HG02610 (cell line): Measurements from ENCODE around the gene DCHS1.

Experiments used
- ATAC-seq: cut with Tn5 transposase; IDR thresholded peaks from one replicate; pipeline ENCODE4 v1.9.1; 2021; ENCODE audit warnings: mild to moderate bottlenecking, moderate library complexity; ENCODE audit not compliant: unreplicated experiment

DCHS1 gene

GRCh38 chr11:6613496-6613895, 42.1 kb downstream of the DCHS1 start:
- ATAC-seq = no peak

DNA sequence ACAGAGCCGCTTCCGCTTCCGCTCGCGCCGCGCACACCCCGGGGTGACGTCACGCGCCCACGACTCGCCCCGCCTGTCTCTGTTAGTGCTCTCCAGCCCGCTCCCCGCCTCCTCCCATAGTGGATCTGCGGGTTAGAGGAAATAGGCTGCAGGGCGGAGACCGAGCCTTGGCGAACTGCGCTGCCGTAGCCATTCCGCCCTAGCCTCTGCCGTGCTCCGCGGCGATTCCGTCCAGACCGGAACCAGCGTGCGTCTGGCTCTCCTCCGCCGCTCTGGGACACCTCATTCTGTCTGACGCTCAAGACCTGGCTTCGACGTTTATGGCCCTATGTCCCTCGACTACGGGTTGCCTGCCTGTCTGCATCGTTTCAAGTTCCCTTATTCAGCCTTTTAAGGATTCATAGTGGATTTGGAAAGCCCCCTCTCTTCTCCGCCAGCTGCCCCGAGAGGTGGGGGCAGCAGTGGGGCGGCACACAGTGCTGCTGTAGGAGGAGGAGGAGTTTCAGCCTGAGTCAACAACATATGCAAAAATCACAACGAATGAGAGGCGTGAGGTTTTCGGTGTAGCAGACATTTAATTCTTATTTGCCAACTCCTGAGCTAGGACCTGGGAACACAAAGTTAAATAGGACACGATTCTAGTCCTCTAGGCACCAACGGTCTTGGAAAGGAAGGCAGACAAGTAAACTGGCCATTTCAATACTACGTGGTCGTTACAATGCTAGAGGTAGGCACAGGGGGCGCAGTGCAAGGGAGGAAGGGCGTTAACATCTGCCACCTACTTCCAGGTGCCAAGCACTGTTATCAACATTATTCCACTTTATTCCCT, 43.2 kb downstream of the DCHS1 start, which contains the start of gene TAF10:
Gene TAF10, minus strand, starts transcription at position 4 of the 829 bp plus-strand sequence. CDS start 27 bp downstream, outside the sequence.
- peak; percentile 86 for ATAC-seq

DNA sequence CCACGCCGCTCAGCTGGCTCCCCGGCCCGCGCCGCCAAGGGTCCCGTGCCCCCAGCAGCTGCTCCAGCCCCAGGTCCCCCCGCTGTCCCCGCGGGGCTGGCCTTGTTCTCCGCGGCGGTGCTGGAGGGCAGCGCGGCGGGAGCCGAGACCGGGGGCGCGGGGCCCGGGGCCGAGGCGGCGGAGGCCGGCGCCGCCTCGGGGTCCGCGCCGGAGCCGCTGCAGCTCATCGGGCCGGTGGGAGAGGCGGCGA, 43.7 kb downstream of the DCHS1 start:
- ATAC-seq = peak; percentile 15

DNA sequence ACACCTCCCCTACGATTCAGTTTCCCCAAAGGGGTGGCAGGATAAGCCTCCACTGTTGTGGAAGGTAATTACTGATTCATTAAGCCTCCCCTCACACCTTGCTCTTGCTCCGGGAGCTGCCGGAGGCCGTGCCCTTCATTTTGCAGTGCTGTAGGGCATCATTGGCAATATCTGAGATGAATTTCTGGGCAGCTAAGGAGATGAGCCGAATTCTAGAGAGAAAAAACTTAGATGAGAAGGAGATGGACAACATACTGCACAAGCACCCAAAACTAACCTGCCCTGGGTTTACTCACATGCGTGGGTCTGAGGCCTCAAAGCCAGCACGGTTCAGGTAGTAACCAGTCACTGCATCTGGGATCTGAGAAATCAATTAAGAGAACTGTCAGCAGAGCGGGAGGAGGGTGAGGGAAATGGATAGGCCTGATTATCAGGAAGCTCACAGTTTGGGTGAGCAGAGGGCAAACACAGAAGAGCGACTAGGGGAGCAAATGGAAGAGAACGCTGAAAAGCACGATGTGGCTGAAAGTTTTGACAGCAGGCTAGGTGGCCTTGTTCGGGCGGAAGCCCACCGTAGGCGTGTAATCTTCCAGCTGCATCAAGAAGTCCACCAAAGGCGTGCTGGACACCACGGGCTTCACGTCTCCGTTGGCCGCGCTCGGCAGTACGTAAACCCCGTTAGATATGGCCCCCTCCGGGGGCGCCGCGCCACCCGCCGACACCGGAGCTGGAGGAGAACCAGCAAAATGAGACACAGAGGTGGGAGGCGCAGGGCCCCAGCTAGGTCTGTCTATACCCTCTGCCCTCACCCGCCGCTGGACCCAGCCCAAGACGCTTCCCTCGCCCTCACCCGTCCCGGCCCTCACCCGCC, 44.3 kb downstream of the DCHS1 start:
- no peak for ATAC-seq

GRCh38 chr11:6610591-6610990, 45.0 kb downstream of the DCHS1 start:
- ATAC-seq = no peak

- ATAC-seq = no peak
These were observed 46.0 kb downstream of the DCHS1 start for GRCh38 chr11:6609502-6610015.

DNA sequence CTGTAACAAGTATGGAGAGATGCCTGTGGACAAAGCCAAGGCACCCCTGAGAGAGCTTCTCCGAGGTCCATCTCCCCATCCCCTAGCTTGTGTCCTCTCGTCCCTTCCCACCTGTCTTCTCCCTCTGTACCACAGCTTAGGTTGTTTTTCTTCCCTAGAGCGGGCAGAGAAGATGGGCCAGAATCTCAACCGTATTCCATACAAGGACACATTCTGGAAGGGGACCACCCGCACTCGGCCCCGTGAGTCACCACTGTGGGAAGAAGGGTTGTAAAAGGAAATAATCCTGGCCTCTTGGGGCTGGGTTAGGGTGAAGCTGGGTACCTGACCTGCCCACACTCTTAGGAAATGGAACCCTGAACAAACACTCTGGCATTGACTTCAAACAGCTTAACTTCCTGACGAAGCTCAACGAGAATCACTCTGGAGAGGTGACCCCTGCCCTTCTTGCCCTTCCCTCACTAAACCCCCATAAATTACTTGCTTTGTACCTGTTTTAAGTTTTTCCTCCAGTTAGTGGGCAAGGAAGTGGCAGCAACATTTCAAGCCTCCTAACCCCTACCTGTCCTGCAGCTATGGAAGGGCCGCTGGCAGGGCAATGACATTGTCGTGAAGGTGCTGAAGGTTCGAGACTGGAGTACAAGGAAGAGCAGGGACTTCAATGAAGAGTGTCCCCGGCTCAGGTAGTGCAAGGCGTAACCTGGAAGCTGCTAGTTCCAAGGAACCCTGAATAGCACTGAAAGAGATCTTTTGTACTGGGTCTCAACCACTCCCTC, 46.7 kb downstream of the DCHS1 start:
- no peak for ATAC-seq

- no peak for ATAC-seq
These were observed 47.6 kb downstream of the DCHS1 start for GRCh38 chr11:6608011-6608410.

- ATAC-seq = peak; percentile 5
These were observed 48.3 kb downstream of the DCHS1 start for GRCh38 chr11:6607190-6607795.

DNA sequence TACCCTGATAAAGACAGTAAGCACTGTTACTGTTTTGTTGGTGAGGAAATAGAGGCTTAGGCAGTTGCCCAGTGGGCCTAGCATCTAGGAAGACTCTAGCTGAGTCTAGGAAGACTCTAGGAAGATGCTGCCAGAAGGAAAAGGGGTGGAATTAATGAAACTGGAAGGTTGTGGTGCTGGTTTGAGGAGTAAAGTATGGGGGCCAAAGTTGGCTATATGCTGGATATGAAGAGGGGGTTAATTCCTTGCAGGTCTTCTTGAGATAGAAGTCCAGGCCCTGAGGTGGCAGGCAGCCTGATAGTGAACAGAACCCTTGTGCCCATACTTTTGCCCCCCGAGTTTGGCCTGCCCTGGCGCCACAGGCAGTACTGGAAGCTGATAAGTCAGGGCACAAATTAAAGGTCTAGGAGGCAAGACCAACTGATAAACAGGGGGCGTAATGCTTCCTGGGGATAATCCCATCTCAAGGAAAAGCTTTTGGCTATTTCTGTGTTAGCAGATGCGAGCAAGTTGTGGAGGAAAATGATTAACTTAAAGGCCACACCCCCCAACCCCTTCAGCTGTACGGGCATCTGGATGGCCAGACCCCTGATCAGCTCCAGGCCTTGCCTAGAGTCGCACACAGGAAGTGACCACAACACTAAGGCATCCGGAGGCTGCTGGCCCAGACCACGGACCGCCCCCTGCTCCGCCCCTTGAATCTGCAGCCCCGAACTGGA, 49.0 kb downstream of the DCHS1 start:
- ATAC-seq = peak; percentile 39

- ATAC-seq = no peak
These were observed 50.8 kb downstream of the DCHS1 start for GRCh38 chr11:6604790-6605189.

- peak; percentile 29 for ATAC-seq
These were observed 51.5 kb downstream of the DCHS1 start for GRCh38 chr11:6604081-6604626.

DNA sequence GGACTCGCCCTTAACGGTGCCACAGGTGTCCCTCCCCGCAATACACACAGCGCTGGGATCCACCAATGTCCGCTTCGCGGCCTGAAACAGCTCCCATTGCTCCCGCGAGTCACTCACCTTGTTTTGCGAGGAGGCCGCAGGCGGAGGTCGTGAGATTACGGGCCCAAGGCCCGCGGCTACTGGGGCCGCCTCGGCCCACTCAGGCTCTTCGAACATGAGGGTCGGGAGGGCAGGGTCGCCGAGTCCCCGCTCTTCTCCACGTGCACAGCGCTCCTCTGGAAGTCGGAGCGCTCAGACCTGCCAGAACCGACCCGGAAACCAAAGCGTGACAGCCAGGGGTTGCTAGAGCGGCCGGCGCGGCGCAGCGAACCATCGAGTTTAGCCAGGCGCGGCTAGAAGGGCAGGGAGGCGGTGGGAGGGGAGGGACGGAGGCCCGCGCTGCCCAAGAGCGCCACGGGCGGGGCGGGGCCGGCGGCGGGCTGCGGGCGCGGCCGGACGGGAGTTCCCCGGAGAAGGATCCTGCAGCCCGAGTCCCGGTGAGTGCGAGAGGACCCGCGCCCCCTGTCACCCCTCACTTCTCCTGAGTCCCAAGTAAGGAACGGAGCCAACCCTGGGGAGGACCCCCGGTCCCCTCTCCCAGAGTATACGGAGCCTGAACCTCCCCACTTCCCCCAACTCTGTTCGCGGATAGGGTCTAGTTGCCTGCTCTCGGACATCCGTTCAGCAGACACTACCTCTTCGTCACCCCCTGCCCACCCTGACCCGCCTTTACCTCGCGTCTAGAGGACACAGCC, 52.1 kb downstream of the DCHS1 start, which contains the start of the genes ILK and RRP8:
Gene ILK, plus strand, starts transcription at position 488 of the 794 bp plus-strand sequence. CDS start 498 bp downstream, outside the sequence.
Gene RRP8, minus strand, starts transcription at position 330 of the 794 bp plus-strand sequence. Its CDS starts 114 bp downstream, at position 216.
- ATAC-seq = peak; percentile 75

DNA sequence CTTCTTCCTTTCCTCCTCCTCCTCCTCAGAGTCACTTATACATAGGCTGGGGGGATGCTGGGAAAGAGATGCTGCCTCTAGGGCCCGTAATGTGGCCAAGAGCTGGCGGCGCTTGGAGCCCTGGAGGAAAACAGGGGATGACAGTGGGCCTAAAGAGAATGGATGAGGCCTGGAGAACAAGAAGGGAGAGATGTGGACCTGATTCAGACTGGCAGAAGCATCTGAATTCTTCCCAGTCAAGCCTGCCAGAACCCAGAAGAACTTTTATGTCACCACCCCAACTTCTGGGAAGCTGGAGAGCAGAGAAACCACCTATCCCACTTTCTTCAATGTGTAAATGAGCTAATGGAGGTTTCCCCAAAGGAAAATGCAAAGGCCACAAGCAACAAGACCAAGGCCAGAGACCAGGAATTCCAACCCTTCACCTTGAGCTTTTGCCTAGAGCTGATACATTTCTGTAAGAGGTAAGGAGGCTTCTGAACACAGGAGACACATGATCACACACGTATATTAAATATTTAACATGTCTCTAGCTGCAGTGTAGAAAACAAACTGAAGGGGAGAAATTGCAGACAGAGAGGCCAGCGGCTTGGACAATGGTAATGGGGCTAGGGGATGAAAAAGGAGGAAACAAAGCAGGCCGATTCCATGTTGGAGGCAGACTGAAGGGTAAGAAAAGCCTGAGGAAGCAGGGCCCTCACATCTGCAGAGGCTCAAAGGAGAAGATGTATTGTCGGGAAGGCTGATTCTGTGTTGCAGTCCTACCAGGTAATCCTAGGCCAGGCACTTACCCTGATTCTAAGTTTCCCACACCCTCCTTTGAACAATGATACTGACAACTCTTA, 53.3 kb downstream of the DCHS1 start:
- ATAC-seq = no peak

- ATAC-seq = no peak
These were observed 54.6 kb downstream of the DCHS1 start for GRCh38 chr11:6601041-6601461.

DNA sequence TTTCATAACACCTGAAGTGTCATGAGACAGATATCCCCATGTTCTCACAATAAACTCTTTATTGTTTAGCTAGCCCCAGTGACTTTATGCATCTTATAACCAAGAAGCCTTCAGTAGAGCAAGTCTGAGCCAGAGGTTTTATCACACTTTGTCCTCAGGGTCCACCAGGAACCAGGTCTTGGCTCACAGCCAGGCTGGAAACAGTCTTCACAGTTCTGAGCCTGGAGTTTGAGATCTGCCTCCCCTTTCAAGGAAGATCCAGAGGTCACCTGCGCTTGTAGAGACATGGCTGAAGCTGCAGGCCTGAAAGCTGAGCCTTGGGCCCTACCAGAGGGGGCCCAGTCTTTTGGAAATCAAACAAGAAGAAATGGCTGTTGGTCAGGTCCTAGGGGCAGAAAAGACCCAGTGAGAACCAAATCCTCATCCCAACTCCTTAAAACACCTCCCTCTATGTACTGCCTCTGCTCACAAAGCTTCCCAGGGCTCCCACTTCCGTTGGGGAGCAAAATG, 55.7 kb downstream of the DCHS1 start:
- ATAC-seq = no peak

DNA sequence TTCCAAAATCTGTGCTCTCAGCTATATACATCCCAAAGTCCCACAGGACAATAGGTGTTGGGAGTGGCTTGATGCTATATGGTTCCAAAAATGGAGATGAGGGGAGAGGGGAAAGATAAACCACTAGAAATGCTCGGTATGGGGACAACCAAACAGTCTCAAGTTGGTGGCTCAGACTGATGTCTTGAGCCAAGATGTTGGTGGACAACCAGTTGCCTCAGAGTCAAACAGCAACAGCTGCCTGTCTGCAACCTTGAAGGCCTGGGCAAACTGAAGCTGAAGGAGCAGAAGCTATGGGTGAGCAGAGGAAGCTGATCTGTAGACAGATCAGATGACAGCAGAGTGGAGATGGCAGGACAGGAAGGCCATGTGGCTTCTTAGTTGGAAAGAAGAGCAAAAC, 56.2 kb downstream of the DCHS1 start:
- ATAC-seq = no peak
